Dermis blood vessel endothelial cell (primary cell): Measurements from ENCODE around the gene MEN1. TPM values are rescaled to one million over a fixed set of nuclear protein-coding genes. Genes with fewer than 3 reads are reported as not detected.

Source experiments
- DNase-seq: peaks from one replicate; pipeline ENCODE4 v3.0.0; 2010
- total RNA-seq: library from RNA; depleted of rRNA; stranded (reverse); fragments of >200 nt; gene quantifications from 2 replicates; pipeline ENCODE4 v1.2.3, GENCODE V29; 2014

Gene MEN1
- total RNA-seq, 1 donor from 2014 or later, result 20.1 TPM

- DNase-seq, result peak; percentile 100
These were observed 31.7 kb downstream of the MEN1 start, which contains the start of gene SF1 for GRCh38 chr11:64778473-64779298. Gene SF1, minus strand, starts transcription at chr11:64778542. Its CDS starts 150 bp downstream, at chr11:64778392.

- DNase-seq, result no peak
These were observed 32.2 kb downstream of the MEN1 start for GRCh38 chr11:64778223-64778472.

GRCh38 chr11:64777449-64778222 lies 32.7 kb downstream of the MEN1 start:
- peak; percentile 87 for DNase-seq

GRCh38 chr11:64776875-64777274 lies 33.5 kb downstream of the MEN1 start:
- no peak for DNase-seq

GRCh38 chr11:64776425-64776824 lies 33.9 kb downstream of the MEN1 start:
- no peak for DNase-seq

- DNase-seq, result no peak
These were observed 36.2 kb downstream of the MEN1 start for GRCh38 chr11:64774144-64774543.

GRCh38 chr11:64772303-64773018 lies 37.9 kb downstream of the MEN1 start:
- peak; percentile 59 for DNase-seq

GRCh38 chr11:64771861-64772260 lies 38.5 kb downstream of the MEN1 start:
- DNase-seq, result no peak

- DNase-seq, result no peak
These were observed 40.2 kb downstream of the MEN1 start for GRCh38 chr11:64770120-64770519.

GRCh38 chr11:64769283-64769682 lies 41.1 kb downstream of the MEN1 start:
- no peak for DNase-seq

- no peak for DNase-seq
These were observed 42.1 kb downstream of the MEN1 start for GRCh38 chr11:64768300-64768694.

GRCh38 chr11:64767344-64768299 lies 42.7 kb downstream of the MEN1 start:
- peak; percentile 89 for DNase-seq

- DNase-seq, result no peak
These were observed 43.5 kb downstream of the MEN1 start for GRCh38 chr11:64766881-64767280.

GRCh38 chr11:64765851-64766665 lies 44.3 kb downstream of the MEN1 start:
- no peak for DNase-seq

GRCh38 chr11:64765291-64765850 lies 45.0 kb downstream of the MEN1 start:
- DNase-seq, result no peak

- DNase-seq, result no peak
These were observed 45.6 kb downstream of the MEN1 start for GRCh38 chr11:64764753-64765152.

GRCh38 chr11:64764040-64764611 lies 46.2 kb downstream of the MEN1 start:
- DNase-seq, result no peak

- DNase-seq, result no peak
These were observed 46.8 kb downstream of the MEN1 start for GRCh38 chr11:64763526-64764039.

- peak; percentile 86 for DNase-seq
These were observed 47.5 kb downstream of the MEN1 start for GRCh38 chr11:64762674-64763525.
